ENCODE results near the gene ZG16B. TPM values are rescaled to one million over a fixed set of nuclear protein-coding genes. Genes with fewer than 3 reads are reported as not detected.

The ZG16B gene
- total RNA-seq, 2 donors from 2014 or later = 0.27 TPM; not detected in 1

- ATAC-seq = no peak
- no peak for DNase-seq
- intact Hi-C loops (cut with DNase I) = no loop called here
Observed at GRCh38 chr16:2803545-2804195, 26.4 kb upstream of the ZG16B start.

GRCh38 chr16:2804728-2805127 lies 25.4 kb upstream of the ZG16B start:
- intact Hi-C loops (cut with DNase I) = no loop called here
- ATAC-seq = no peak

GRCh38 chr16:2806286-2806685 lies 23.8 kb upstream of the ZG16B start:
- ATAC-seq (no peak), DNase-seq (no peak)
- intact Hi-C loops (cut with DNase I) = no loop called here

More at GRCh38 chr16:2804728-2805127, 25.4 kb upstream of the ZG16B start:
- no peak for DNase-seq

GRCh38 chr16:2808181-2808580 lies 21.9 kb upstream of the ZG16B start:
- ATAC-seq (no peak), DNase-seq (no peak)
- intact Hi-C loops (cut with DNase I) = no loop called here

GRCh38 chr16:2809149-2809760 lies 20.8 kb upstream of the ZG16B start:
- intact Hi-C loops (cut with DNase I) = no loop called here
- DNase-seq = no peak

GRCh38 chr16:2810651-2811050 lies 19.5 kb upstream of the ZG16B start:
- ATAC-seq (no peak), DNase-seq (no peak)
- intact Hi-C loops (cut with DNase I) = no loop called here

More at GRCh38 chr16:2809149-2809760, 20.8 kb upstream of the ZG16B start:
- no peak for ATAC-seq

- intact Hi-C loops (cut with DNase I) = no loop called here
- DNase-seq (no peak), ATAC-seq (no peak)
Observed at GRCh38 chr16:2811703-2812471, 18.2 kb upstream of the ZG16B start.

GRCh38 chr16:2813771-2814221 lies 16.3 kb upstream of the ZG16B start:
- ATAC-seq = no peak
- intact Hi-C loops (cut with DNase I) = no loop called here
- no peak for DNase-seq

- no peak for DNase-seq
- no peak for ATAC-seq
- intact Hi-C loops (cut with DNase I) = no loop called here
Observed at GRCh38 chr16:2814551-2815298, 15.4 kb upstream of the ZG16B start.

GRCh38 chr16:2815299-2815771 lies 14.8 kb upstream of the ZG16B start:
- intact Hi-C loops (cut with DNase I) = no loop called here
- DNase-seq = no peak

GRCh38 chr16:2816751-2817339 lies 13.3 kb upstream of the ZG16B start, which contains the start of gene PRSS21:
TSS of gene PRSS21 (plus strand) at chr16:2817237. CDS start at chr16:2817269, 32 bp downstream.
- no peak for ATAC-seq
- no peak for DNase-seq
- intact Hi-C loops (cut with DNase I) = no loop called here

More at GRCh38 chr16:2815299-2815771, 14.8 kb upstream of the ZG16B start:
- no peak for ATAC-seq

GRCh38 chr16:2817340-2818271 lies 12.5 kb upstream of the ZG16B start:
- ATAC-seq (no peak), DNase-seq (no peak)
- intact Hi-C loops (cut with DNase I) = no loop called here

- intact Hi-C loops (cut with DNase I) = no loop called here
- DNase-seq (no peak), ATAC-seq (no peak)
Observed at GRCh38 chr16:2818272-2818876, 11.7 kb upstream of the ZG16B start.

- no peak for DNase-seq
- ATAC-seq = no peak
- intact Hi-C loops (cut with DNase I) = no loop called here
Observed at GRCh38 chr16:2819179-2819938, 10.7 kb upstream of the ZG16B start.

GRCh38 chr16:2819939-2820835 lies 9.9 kb upstream of the ZG16B start:
- intact Hi-C loops (cut with DNase I) = no loop called here
- ATAC-seq (no peak), DNase-seq (no peak)

Data from left cardiac atrium (tissue), 4 donors.